Testis (tissue), 2 donors: ENCODE results near the gene NKAIN2.

Source experiments
- POLR2A ChIP-seq: fragments of 450-650 bp; IDR thresholded peaks from one replicate; pipeline ENCODE4 v1.6.1; 2017; ENCODE audit warnings: antibody characterized with exemption, mild to moderate bottlenecking, moderate library complexity
- TF ChIP-seq, protein P1 (sequence below), 3 experiments: fragments of 450-650 bp in 2 of 3; fragments of 200-600 bp in 1 of 3; sonication (generic) in 1 of 3; IDR thresholded peaks; one replicate each; pipeline ENCODE4 v1.5.1; 2016 to 2019; ENCODE audit warnings: antibody characterized with exemption in 3 of 3, mild to moderate bottlenecking in 2 of 3, moderate library complexity in 1 of 3

DNA sequence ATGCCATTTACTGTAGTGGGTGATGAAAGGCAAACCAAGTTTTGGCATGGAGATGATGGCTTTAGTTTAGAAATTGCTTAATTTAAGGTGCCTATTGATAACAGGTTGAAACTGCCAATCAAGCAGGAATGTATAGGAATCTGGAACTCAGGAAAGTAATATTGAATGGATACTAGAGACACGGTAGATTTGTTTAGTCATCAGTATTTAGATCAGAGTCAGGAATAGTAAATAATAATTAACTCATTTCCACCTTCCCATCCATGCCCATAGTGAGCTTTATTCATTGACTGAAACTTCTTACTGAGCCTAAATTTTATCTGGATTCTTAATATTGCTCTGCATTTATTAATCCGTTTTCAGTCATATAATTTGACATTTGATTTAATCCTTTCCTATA is 500.3 kb downstream of the NKAIN2 start:
- TF ChIP-seq, protein P1, sequence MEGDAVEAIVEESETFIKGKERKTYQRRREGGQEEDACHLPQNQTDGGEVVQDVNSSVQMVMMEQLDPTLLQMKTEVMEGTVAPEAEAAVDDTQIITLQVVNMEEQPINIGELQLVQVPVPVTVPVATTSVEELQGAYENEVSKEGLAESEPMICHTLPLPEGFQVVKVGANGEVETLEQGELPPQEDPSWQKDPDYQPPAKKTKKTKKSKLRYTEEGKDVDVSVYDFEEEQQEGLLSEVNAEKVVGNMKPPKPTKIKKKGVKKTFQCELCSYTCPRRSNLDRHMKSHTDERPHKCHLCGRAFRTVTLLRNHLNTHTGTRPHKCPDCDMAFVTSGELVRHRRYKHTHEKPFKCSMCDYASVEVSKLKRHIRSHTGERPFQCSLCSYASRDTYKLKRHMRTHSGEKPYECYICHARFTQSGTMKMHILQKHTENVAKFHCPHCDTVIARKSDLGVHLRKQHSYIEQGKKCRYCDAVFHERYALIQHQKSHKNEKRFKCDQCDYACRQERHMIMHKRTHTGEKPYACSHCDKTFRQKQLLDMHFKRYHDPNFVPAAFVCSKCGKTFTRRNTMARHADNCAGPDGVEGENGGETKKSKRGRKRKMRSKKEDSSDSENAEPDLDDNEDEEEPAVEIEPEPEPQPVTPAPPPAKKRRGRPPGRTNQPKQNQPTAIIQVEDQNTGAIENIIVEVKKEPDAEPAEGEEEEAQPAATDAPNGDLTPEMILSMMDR (IDR thresholded peaks at IDR 0.05), result no peak
- no peak for TF ChIP-seq POLR2A
